A549 (cell line): Measurements from ENCODE around the gene MCM7. TPM values are rescaled to one million over a fixed set of nuclear protein-coding genes. Genes with fewer than 3 reads are reported as not detected.

Experiments used
- ATAC-seq, 2 experiments: fragments of 200-7000 bp in 1 of 2; fragments of >200 bp in 1 of 2; cut with Nextera tagmentation in 1 of 2; cut with Tn5 transposase in 1 of 2; 3 replicates each; pipeline versions ENCODE4 v1.8.0 to v1.9.1; 2018 to 2020; ENCODE audit warnings: mild to moderate bottlenecking in 1 of 2, moderate library complexity in 1 of 2
- CTCF ChIA-PET: fragments of 300-600 bp; sonication (Branson Sonifier 250); formaldehyde crosslinking; extraction: SDS; loops from one replicate; lab custom pipeline; 2021; ENCODE audit warnings: antibody characterized with exemption, inconsistent platforms; lab: Yijun Ruan, JAX
- POLR2A ChIA-PET: fragments of 350-600 bp; formaldehyde crosslinking; extraction: SDS; loops from one replicate; lab custom pipeline; 2021; ENCODE audit warnings: antibody characterized with exemption, inconsistent platforms; lab: Yijun Ruan, JAX
- DNase-seq, 2 experiments: peaks; one replicate each; pipeline versions ENCODE4 v3.0.0 to v3.0.0-alpha.2; 2011 to 2016; ENCODE audit warnings: low read depth in 1 of 2, low spot score in 1 of 2
- FAIRE-seq: peaks from 2 replicates; lab custom pipeline; 2011; peaks lifted over from hg19 to GRCh38; lab: Jason Lieb, UNC
- H3K27ac ChIP-seq, 2 experiments: fragments of >200 bp; sonication (Bioruptor Twin); formaldehyde crosslinking; 3 replicates each; pipeline ENCODE4 v1.5.1; 2016 to 2017
- H3K4me1 ChIP-seq: fragments of >200 bp; sonication (Bioruptor Twin); formaldehyde crosslinking; 3 replicates; pipeline ENCODE4 v1.6.1; 2016
- H3K4me2 ChIP-seq: fragments of >200 bp; sonication (Bioruptor Twin); formaldehyde crosslinking; 3 replicates; pipeline ENCODE4 v1.6.1; 2016
- H3K4me3 ChIP-seq: fragments of >200 bp; sonication (Bioruptor Twin); formaldehyde crosslinking; 3 replicates; pipeline ENCODE4 v1.5.1; 2016
- H3K9me3 ChIP-seq: fragments of >200 bp; sonication (Bioruptor Twin); formaldehyde crosslinking; 3 replicates; pipeline ENCODE4 v1.6.1; 2016
- CBX8 ChIP-seq: fragments of 200-600 bp; sonication (generic); IDR thresholded peaks from 2 replicates; pipeline ENCODE4 v1.6.1; 2016
- CTCF ChIP-seq: fragments of >200 bp; sonication (Bioruptor Twin); formaldehyde crosslinking; IDR thresholded peaks from 3 replicates; pipeline ENCODE4 v1.5.1; 2016
- EHMT2 ChIP-seq: fragments of 200-600 bp; sonication (generic); IDR thresholded peaks from 2 replicates; pipeline ENCODE4 v1.6.1; 2016; ENCODE audit warnings: antibody characterized with exemption, low read depth, mild to moderate bottlenecking, moderate library complexity
- GATA3 ChIP-seq: IDR thresholded peaks from 2 replicates; pipeline ENCODE4 v1.6.1; 2012; ENCODE audit warnings: borderline replicate concordance
- HDAC2 ChIP-seq: fragments of 200-600 bp; sonication (generic); IDR thresholded peaks from 2 replicates; pipeline ENCODE4 v1.6.1; 2016
- HOXA7 ChIP-seq: fragments of 250-450 bp; sonication (Bioruptor Pico); IDR thresholded peaks from 2 replicates; pipeline ENCODE4 v1.5.0; 2020; ENCODE audit warnings: mild to moderate bottlenecking, moderate library complexity
- HOXB13 ChIP-seq: fragments of 250-450 bp; sonication (Bioruptor Pico); IDR thresholded peaks from 2 replicates; pipeline ENCODE4 v1.5.0; 2020; ENCODE audit warnings: low read depth, mild to moderate bottlenecking, moderate library complexity
- JUNB ChIP-seq: fragments of >200 bp; sonication (Bioruptor Twin); formaldehyde crosslinking; IDR thresholded peaks from 2 replicates; pipeline ENCODE4 v1.6.1; 2016
- KDM5A ChIP-seq: fragments of 200-600 bp; sonication (generic); IDR thresholded peaks from 2 replicates; pipeline ENCODE4 v1.6.1; 2016; ENCODE audit warnings: antibody characterized with exemption, mild to moderate bottlenecking
- MAFK ChIP-seq: fragments of 450-650 bp; IDR thresholded peaks from 2 replicates; pipeline ENCODE4 v1.6.1; 2014; ENCODE audit not compliant: partially characterized antibody
- MAZ ChIP-seq: fragments of 150-350 bp; IDR thresholded peaks from 2 replicates; pipeline ENCODE4 v1.6.1; 2014; ENCODE audit warnings: antibody characterized with exemption, low read depth, low read length, borderline replicate concordance
- NPAS2 ChIP-seq: fragments of 250-450 bp; sonication (Bioruptor Pico); IDR thresholded peaks from 2 replicates; pipeline ENCODE4 v1.8.0; 2022; ENCODE audit warnings: mild to moderate bottlenecking, moderate library complexity, borderline replicate concordance
- PBX3 ChIP-seq: IDR thresholded peaks from 2 replicates; pipeline ENCODE4 v1.6.1; 2012
- PHF8 ChIP-seq: fragments of 200-600 bp; sonication (generic); IDR thresholded peaks from 2 replicates; pipeline ENCODE4 v1.6.1; 2016; ENCODE audit warnings: low read depth, mild to moderate bottlenecking, antibody characterized with exemption, moderate library complexity, borderline replicate concordance
- RARB ChIP-seq: fragments of 250-450 bp; sonication (Bioruptor Pico); IDR thresholded peaks from 2 replicates; pipeline ENCODE4 v1.8.0; 2021; ENCODE audit warnings: mild to moderate bottlenecking, moderate library complexity
- REST ChIP-seq: fragments of 200-600 bp; sonication (generic); IDR thresholded peaks from 2 replicates; pipeline ENCODE4 v1.6.1; 2016; ENCODE audit warnings: antibody characterized with exemption, mild to moderate bottlenecking, moderate library complexity
- RNF2 ChIP-seq: fragments of 200-600 bp; sonication (generic); IDR thresholded peaks from 2 replicates; pipeline ENCODE4 v1.6.1; 2016; ENCODE audit warnings: low read depth, mild to moderate bottlenecking, antibody characterized with exemption, moderate library complexity, borderline replicate concordance
- ZC3H11A ChIP-seq: fragments of 450-650 bp; IDR thresholded peaks from 2 replicates; pipeline ENCODE4 v1.6.1; 2014; ENCODE audit warnings: antibody characterized with exemption, mild to moderate bottlenecking
- WGBS: methylation state at CpG from one replicate; pipeline ENCODE4 v1.1.6; 2017; ENCODE audit errors: missing lambda C conversion rate; 5-methylcytosine and 5-hydroxymethylcytosine counted together
- polyA plus RNA-seq, 4 experiments: library from polyadenylated mRNA; depleted of rRNA in 3 of 4; stranded (reverse); fragments of >200 nt; fragmentation: RNase III in 1 of 4; extraction: RNeasy Plus Mini Kit Qiagen cat#74134 plus additional on column Dnase treatment in 1 of 4; gene quantifications; 2 replicates in 3 of 4; 3 replicates in 1 of 4; pipeline ENCODE4 v1.2.3, GENCODE V29; 2011 to 2017

Gene MCM7
- polyA plus RNA-seq, 2 of the 4 experiments (the other 2 are of a cell fraction): 145 to 287 TPM

GRCh38 chr7:100106633-100107032 is 5.4 kb upstream of the MCM7 start:
- FAIRE-seq: no peak
- H3K27ac ChIP-seq: no peak overlapping the region
- no peaks in the 10 kb centered on the region for H3K9me3 ChIP-seq
- WGBS: 89% methylated on average over 17 of the region's 17 CpGs
- no peak for ATAC-seq
- no peak for TF ChIP-seq MAZ
- TF ChIP-seq EHMT2: no peak
- TF ChIP-seq RARB (CRISPR knock-in tag): no peak
- TF ChIP-seq HOXA7 (CRISPR knock-in tag): no peak
- TF ChIP-seq HOXB13 (CRISPR knock-in tag): no peak
- TF ChIP-seq NPAS2: no peak
- TF ChIP-seq JUNB: no peak
- no peak for TF ChIP-seq PBX3
- no peak for TF ChIP-seq HDAC2
- no peak for TF ChIP-seq RNF2
- no peak for TF ChIP-seq PHF8
- no peak for TF ChIP-seq MAFK
- no peak for TF ChIP-seq GATA3
- TF ChIP-seq KDM5A: no peak
- no peak for TF ChIP-seq REST
- no peak for TF ChIP-seq CBX8
- TF ChIP-seq, all 56 proteins: peak for 0
- no peak overlapping the region for H3K4me2 ChIP-seq
- CTCF ChIA-PET: interaction anchor here (1.1 kb wide), 1 partner anchor 370 kb away, joined by 3 read pairs; no protein-coding TSS in a partner anchor
- peaks cover 8% of the 10 kb centered on the region for H3K4me1 ChIP-seq
- POLR2A ChIA-PET: interaction anchor here (0.8 kb wide), 1 partner anchor 42 kb away, joined by 3 read pairs; the partner anchor contains the start of gene LAMTOR4
- no peak overlapping the region for H3K4me3 ChIP-seq
- no peak for DNase-seq

- Histone ChIP-seq H3K9me3 (no peaks in the 10 kb centered on the region), H3K27ac (no peak overlapping the region), H3K4me2 (no peak overlapping the region), H3K4me3 (no peak overlapping the region)
- CTCF ChIA-PET: interaction anchor here (0.5 to 2.6 kb wide), 5 partner anchors 9 to 371 kb away, joined by 3 to 11 read pairs (median 7); no protein-coding TSS in a partner anchor
- POLR2A ChIA-PET: no interaction called here
- TF ChIP-seq CTCF: no peak
- TF ChIP-seq ZC3H11A: no peak
- TF ChIP-seq, all 56 proteins: peak for 0
- 95% methylated on average over 4 of the region's 4 CpGs for WGBS
- peaks cover 8% of the 10 kb centered on the region for H3K4me1 ChIP-seq
- no peak for DNase-seq
- no peak for ATAC-seq
- no peak for FAIRE-seq
Measured at GRCh38 chr7:100105534-100105933, 4.3 kb upstream of the MCM7 start.
